Fibroblast of lung (primary cell): Measurements from ENCODE around the gene CTPS2. TPM values are rescaled to one million over a fixed set of nuclear protein-coding genes. Genes with fewer than 3 reads are reported as not detected.
"Not testable (repeated sequence)": the region's sequence is repeated elsewhere in the genome, so short reads cannot be mapped to it uniquely, and the experiment has no call there.

Source experiments
- DNase-seq, 2 donors: peaks; one replicate each; pipeline versions ENCODE4 v3.0.0 to v3.0.0-alpha.2; 2010; ENCODE audit warnings: low read depth in 2 of 2
- H2AFZ ChIP-seq: 2 replicates; pipeline ENCODE4 v1.5.1; 2012; ENCODE audit warnings: low read length, control low read depth, inconsistent platforms
- H3K27ac ChIP-seq: 2 replicates; pipeline ENCODE4 v1.5.1; 2011; ENCODE audit warnings: low read length, control low read depth; ENCODE audit not compliant: insufficient read depth
- H3K27me3 ChIP-seq: 2 replicates; pipeline ENCODE4 v1.5.1; 2011; ENCODE audit warnings: mild to moderate bottlenecking, low read length; ENCODE audit not compliant: control insufficient read depth, insufficient read depth
- H3K36me3 ChIP-seq: 2 replicates; pipeline ENCODE4 v1.5.1; 2011; ENCODE audit warnings: low read length; ENCODE audit not compliant: control insufficient read depth, insufficient read depth
- H3K4me1 ChIP-seq: 2 replicates; pipeline ENCODE4 v1.5.1; 2011; ENCODE audit warnings: low read length; ENCODE audit not compliant: control insufficient read depth, insufficient read depth; ENCODE audit errors: extremely low read depth
- H3K4me2 ChIP-seq: 2 replicates; pipeline ENCODE4 v1.5.1; 2011; ENCODE audit warnings: low read length, control low read depth; ENCODE audit not compliant: insufficient read depth; ENCODE audit errors: extremely low read depth
- H3K4me3 ChIP-seq, 4 experiments: fragments of 200-600 bp in 1 of 4; sonication (generic) in 1 of 4; replicated peaks in 1 of 4; 2 replicates each; pipeline ENCODE4 v1.5.1; 2011 to 2016; ENCODE audit warnings: low read length in 4 of 4, low read depth in 3 of 4, mild to moderate bottlenecking in 3 of 4, control low read depth in 2 of 4, inconsistent platforms in 1 of 4, mixed read lengths in 1 of 4; ENCODE audit not compliant: insufficient read depth in 1 of 4; ENCODE audit errors: control extremely low read depth in 1 of 4
- H3K79me2 ChIP-seq: 2 replicates; pipeline ENCODE4 v1.5.1; 2012; ENCODE audit warnings: mild to moderate bottlenecking, low read length, inconsistent platforms; ENCODE audit not compliant: control insufficient read depth, insufficient read depth
- H3K9ac ChIP-seq: 2 replicates; pipeline ENCODE4 v1.5.1; 2011; ENCODE audit warnings: mild to moderate bottlenecking, low read length, control low read depth; ENCODE audit not compliant: insufficient read depth
- H3K9me3 ChIP-seq: 2 replicates; pipeline ENCODE4 v1.5.1; 2012; ENCODE audit warnings: low read depth, low read length; ENCODE audit not compliant: control insufficient read depth, insufficient read depth
- H4K20me1 ChIP-seq: 2 replicates; pipeline ENCODE4 v1.5.1; 2011; ENCODE audit warnings: low read length; ENCODE audit not compliant: control insufficient read depth, insufficient read depth; ENCODE audit errors: extremely low read depth
- EZH2 ChIP-seq: IDR thresholded peaks from 2 replicates; pipeline ENCODE4 v1.5.1; 2012; ENCODE audit warnings: low read length, control low read depth, mild to moderate bottlenecking; ENCODE audit errors: missing control alignments
- polyA plus RNA-seq, 2 donors: library from polyadenylated mRNA; depleted of rRNA in 1 of 2; stranded (reverse) in 1 of 2; unstranded in 1 of 2; fragments of >200 nt; gene quantifications; 2 replicates each; pipeline ENCODE4 v1.2.1, GENCODE V29; 2011 to 2012; ENCODE audit warnings: missing spikeins in 1 of 2
- total RNA-seq: library from RNA; depleted of rRNA; stranded (reverse); fragments of >200 nt; gene quantifications from 2 replicates; pipeline ENCODE4 v1.2.1, GENCODE V29; 2014
- TF ChIP-seq, protein P1 (sequence below), 2 donors: IDR thresholded peaks in 1 of 2; conservative IDR thresholded peaks in 1 of 2; 1 replicate in 1 of 2; 2 replicates in 1 of 2; pipeline ENCODE4 v1.5.1; 2011 to 2012; ENCODE audit warnings: low read length in 2 of 2, control low read depth in 1 of 2, inconsistent platforms in 1 of 2, low read depth in 1 of 2, mild to moderate bottlenecking in 1 of 2

CTPS2 gene
- total and polyA plus RNA-seq, 2 donors (not counting 1 experiment from before 2014, with no cell fraction given), result 5.4 to 9.9 TPM

GRCh38 chrX:16629909-16630308 is 82.6 kb downstream of the CTPS2 start:
- no peaks in the 10 kb centered on the region for H3K9me3 ChIP-seq
- no peak for TF ChIP-seq EZH2
- TF ChIP-seq, protein P1, sequence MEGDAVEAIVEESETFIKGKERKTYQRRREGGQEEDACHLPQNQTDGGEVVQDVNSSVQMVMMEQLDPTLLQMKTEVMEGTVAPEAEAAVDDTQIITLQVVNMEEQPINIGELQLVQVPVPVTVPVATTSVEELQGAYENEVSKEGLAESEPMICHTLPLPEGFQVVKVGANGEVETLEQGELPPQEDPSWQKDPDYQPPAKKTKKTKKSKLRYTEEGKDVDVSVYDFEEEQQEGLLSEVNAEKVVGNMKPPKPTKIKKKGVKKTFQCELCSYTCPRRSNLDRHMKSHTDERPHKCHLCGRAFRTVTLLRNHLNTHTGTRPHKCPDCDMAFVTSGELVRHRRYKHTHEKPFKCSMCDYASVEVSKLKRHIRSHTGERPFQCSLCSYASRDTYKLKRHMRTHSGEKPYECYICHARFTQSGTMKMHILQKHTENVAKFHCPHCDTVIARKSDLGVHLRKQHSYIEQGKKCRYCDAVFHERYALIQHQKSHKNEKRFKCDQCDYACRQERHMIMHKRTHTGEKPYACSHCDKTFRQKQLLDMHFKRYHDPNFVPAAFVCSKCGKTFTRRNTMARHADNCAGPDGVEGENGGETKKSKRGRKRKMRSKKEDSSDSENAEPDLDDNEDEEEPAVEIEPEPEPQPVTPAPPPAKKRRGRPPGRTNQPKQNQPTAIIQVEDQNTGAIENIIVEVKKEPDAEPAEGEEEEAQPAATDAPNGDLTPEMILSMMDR (conservative IDR thresholded peaks at IDR 0.05 in 1 of 2, IDR thresholded peaks at IDR 0.05 in 1 of 2; ENCODE audit: low read depth in 1 of 2, low read length in 2 of 2), result no peak
- H3K27ac ChIP-seq, result no peak overlapping the region
- H3K27me3 ChIP-seq, result no peaks in the 10 kb centered on the region
- no peaks in the 10 kb centered on the region for H4K20me1 ChIP-seq
- no peak overlapping the region for H3K4me3 ChIP-seq
- H3K4me1 ChIP-seq, result no peaks in the 10 kb centered on the region
- H2AFZ ChIP-seq, result no peak overlapping the region
- no peak overlapping the region for H3K9ac ChIP-seq
- DNase-seq, result no peak
- no peaks in the 10 kb centered on the region for H3K79me2 ChIP-seq
- no peak overlapping the region for H3K4me2 ChIP-seq
- H3K36me3 ChIP-seq, result no peaks in the 10 kb centered on the region

- Histone ChIP-seq H3K27ac (no peak overlapping the region), H3K9ac (no peak overlapping the region), H3K79me2 (no peaks in the 10 kb centered on the region), H2AFZ (no peak overlapping the region), H3K27me3 (no peaks in the 10 kb centered on the region), H3K4me1 (no peaks in the 10 kb centered on the region), H4K20me1 (no peaks in the 10 kb centered on the region), H3K36me3 (no peaks in the 10 kb centered on the region), H3K9me3 (no peaks in the 10 kb centered on the region), H3K4me3 (no peak overlapping the region), H3K4me2 (no peak overlapping the region)
- TF ChIP-seq EZH2, result no peak
- TF ChIP-seq, protein P1 (conservative IDR thresholded peaks at IDR 0.05 in 1 of 2, IDR thresholded peaks at IDR 0.05 in 1 of 2; ENCODE audit: low read depth in 1 of 2, low read length in 2 of 2), result no peak
- peak in 1 of 2 donors; percentile 51 for DNase-seq
Measured at GRCh38 chrX:16628946-16629595, 83.4 kb downstream of the CTPS2 start.

GRCh38 chrX:16628511-16628910 is 84.0 kb downstream of the CTPS2 start:
- H3K36me3 ChIP-seq, H3K9me3 ChIP-seq, H3K9ac ChIP-seq, H3K27ac ChIP-seq, H3K27me3 ChIP-seq, H3K4me3 ChIP-seq, H3K4me1 ChIP-seq, H3K79me2 ChIP-seq, H4K20me1 ChIP-seq, H2AFZ ChIP-seq, H3K4me2 ChIP-seq: not testable (repeated sequence)
- peak; percentile 29 to 76 for DNase-seq
